ENCODE data around the gene KHDC1.
A peak's percentile ranks its signal among the peaks of the same experiment; 100 is the strongest.
"Not testable (repeated sequence)": the region's sequence is repeated elsewhere in the genome, so short reads cannot be mapped to it uniquely, and the experiment has no call there.

The KHDC1 gene

DNA sequence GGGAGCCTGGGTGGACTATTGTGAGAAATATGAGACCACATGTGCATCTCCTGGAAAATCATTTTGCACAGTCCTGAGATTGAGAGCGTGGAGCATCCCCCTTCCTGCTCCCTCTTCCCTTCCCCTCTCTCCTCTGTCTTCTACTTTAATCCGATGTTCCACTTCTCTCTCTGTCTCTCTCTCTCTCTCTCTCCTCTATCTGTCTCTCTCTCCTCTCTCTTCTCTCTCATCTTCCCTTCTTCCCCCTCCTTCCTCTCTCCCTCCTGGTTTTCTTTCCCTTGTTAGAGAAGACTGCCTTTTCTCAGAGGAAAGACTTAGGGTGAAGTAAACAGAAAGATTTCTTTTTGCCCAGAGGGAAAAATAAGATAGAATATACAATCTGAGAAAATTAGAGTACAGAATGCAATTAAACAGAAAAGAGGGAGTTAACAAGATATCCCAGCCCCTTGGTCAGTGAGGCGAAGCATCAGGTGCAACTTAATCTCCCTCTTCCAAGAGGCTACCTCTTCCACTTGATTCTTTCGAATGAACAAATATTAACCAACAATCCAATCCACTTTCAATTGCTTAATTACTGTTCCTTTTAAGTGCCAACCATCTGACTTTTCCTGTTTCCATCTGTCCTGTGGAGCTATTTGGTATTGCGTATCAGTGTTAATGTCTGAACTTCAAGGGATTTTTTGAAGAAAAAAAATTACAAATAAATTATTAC is 14.6 kb downstream of the KHDC1 start:
- no peak for DNase-seq (ENCODE audit: low spot score)

DNA sequence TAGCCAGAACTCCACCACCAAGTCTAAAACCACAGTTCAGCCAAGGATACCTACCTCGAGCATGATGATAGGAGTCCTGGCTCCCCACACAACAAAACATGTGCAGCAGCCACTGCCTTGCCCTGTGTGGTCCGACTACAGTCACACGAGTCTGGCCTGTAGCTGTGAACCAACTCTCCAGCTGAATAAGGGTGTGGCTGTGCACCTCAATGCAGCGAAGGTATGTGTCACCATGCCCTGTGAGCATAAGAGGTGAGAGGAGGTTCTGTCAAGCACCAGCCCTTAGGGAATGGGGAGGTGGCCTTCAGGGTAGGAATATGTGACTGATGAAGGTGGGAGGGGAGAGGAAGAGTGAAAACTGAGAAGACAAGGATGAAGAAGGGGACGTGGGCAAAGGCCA is 21.0 kb downstream of the KHDC1 start:
- no peak for DNase-seq (ENCODE audit: low spot score)

DNA sequence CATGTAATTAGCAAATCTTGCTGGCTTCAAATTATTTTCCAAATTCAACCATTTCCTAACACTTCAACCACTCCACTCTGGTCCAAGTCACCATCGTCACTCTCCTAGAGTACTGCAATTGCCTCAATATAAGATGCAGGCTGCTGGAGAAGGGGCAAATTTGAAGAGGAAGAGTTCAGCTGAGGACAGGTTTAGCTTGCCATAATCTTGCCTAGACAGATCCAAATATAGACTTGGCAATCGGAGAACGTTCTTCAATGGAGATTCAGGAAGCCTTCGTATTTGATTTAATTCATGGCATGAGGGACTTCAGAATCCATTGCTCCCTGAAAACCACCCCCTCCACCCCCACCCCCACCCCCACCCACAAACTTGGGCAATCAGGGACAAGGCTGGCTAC is 22.3 kb downstream of the KHDC1 start:
- no peak for DNase-seq (ENCODE audit: low spot score)

DNA sequence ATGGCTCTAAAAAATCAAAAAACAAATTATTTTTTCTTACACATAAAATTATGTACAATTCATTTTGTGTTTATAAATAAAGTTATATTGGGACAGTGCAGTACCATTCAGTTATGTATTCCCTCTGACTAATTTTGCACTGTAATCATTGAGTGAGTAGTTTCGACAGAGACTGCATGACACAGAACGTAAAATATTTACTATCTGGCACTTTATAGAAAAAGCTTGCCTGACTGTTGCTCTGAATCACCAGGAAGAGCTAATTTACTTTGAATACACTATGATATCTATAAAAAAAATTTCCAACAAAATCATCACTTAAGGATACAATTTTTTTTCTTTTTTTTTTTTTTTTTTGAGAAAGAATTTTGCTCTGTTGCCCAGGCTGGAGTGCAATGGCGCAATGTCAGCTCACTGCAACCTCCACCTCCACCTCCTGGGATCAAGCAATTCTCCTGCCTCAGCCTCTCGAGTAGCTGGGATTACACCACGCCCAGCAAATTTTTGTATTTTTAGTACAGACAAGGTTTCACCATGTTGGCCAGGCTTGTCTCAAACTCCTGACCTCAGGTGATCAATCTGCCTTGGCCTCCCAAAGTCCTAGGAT is 26.7 kb downstream of the KHDC1 start:
- DNase-seq (ENCODE audit: low spot score) = peak; percentile 82

DNA sequence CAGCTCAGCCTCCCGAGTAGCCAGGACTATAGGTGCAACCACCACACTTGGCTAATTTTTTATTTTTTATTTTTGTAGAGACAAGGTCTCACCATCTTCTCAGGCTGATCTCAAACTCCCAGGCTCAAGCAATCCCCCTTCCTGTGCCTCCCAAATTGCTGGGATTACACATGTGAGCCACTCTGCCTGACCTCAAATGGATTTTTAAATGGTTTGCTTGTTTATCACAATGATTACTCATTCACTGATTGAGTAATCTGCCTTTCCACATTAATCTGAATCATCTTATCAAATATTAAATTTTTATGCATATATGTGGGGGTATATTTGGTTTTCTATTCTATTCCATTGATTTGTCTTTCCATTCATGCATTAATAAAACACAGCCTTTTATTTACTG is 28.3 kb downstream of the KHDC1 start:
- DNase-seq (ENCODE audit: low spot score) = peak; percentile 55

DNA sequence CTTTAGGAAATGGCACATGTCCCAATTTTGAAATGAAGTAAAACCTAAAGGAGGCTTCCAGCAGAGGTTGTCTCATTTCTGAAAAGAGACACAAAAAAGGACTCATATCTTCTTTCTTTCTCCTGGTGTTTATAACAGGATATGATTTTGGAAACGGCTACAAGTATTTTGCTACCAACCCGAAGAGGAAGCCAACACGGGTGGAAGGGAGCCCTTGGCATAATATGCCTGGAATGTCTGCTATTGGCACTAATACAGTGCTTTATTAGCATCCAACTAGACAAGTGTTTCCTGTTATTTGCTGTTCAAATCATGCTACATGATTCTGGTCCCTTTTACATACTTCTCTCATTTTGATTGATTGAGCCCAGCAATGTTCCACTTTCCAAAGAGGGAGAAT is 29.0 kb downstream of the KHDC1 start:
- DNase-seq (ENCODE audit: low spot score) = not testable (repeated sequence)

DNA sequence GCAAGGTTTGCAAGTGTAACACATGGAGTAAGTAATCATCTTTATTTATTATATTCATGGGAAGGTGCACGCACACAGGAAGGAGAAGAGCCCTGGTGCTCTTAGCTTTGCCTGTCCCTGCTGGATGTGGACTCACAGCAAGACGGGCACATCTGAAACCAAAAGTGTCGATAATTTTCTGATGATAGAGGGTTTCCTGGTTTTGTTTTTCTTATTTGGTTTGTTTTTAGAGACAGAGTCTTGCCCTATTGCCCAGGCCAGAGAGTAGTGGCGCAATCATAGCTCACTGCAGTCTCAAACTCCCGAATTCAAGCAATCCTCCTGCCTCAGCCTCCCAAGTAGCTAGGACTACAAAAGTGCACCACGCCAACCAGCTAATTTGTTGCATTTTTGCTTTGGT is 29.9 kb downstream of the KHDC1 start:
- no peak for DNase-seq (ENCODE audit: low spot score)

DNA sequence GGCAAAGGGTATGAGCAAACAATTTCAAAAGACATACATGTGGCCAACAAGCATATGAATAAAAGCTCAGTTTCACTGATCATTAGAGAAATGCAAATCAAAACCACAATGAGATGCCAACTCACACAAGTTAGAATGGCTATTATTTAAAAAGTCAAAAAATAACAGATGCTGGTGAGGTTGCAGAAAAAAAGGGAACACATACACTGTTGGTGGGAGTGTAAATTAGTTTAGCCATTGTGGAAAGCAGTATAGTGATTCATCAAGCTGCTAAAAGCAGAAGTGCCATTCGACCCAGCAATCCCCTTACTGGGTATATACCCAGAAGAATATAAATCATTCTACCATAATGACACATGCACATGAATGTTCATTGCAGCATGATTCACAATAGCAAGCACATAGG is 31.0 kb downstream of the KHDC1 start:
- DNase-seq (ENCODE audit: low spot score) = no peak

DNA sequence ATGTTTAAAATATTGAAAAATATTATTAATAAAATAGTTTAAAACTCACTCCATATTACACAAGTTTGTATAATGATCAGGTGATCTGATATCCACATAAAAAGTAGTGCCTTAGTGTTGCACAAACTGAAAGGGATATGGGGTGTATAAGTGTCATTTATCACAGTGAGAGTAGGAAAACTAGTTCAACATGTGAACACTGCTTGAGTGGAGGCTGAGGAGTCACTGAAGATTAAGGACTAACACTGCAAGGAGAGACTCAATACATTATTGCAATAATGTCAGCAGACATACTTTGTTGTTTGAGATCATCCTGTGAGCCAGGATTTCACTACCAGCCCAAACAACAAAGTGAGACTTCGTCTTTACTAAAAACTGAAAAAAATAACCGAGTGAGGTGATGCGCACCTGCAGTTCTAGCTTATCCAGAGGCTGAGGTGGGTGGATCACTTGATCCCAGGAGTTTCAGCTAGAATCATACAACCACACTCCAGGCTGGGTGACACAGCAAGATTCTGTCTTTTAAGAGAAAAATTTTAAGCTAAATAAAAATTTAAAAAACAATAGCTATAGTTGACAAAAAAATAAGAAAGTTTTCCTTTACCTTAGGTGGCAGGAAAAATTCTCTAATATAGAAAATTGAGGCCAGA is 35.3 kb downstream of the KHDC1 start:
- DNase-seq (ENCODE audit: low spot score) = no peak

DNA sequence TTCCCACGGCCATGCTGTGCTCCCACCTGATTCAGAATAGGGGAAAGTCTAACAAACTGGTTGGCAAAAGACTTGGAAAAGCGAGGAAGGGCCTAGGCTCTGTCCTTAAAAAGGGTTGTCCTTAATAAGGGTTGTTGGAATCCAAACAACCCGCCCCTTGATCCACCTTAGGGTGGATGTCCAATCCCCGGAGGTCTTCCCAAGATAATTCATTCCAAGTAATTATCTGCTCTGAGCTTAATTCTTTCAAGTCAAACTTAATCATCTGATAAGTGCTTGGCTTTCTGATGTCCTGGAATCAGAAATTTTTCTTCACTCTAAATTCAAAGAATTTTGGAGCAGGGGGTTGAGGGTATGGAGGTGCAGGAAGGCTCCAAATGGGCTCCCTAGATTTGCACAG is 37.6 kb downstream of the KHDC1 start, which contains the start of gene KHDC1L:
KHDC1L (minus strand) TSS at position 101 of the 400 bp plus-strand sequence; CDS start at position 13, 88 bp downstream.
- DNase-seq (ENCODE audit: low spot score) = no peak

DNA sequence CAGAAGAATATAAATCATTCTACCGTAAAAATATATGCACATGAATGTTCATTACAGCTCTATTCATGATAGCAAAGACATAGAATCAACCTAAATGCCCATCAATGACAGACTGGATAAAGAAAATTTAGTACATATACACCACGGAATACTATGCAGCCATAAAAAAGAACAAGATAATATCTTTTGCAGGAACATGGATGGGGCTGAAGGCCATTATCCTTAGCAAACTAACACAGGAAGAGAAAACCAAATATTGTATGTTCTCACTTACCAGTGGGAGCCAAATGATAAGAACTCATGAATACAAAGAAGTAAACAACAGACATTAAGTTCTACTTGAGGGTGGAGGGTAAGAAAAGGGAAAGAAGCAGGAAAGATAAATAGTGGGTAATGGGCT is 46.1 kb downstream of the KHDC1 start:
- DNase-seq (ENCODE audit: low spot score) = no peak

DNA sequence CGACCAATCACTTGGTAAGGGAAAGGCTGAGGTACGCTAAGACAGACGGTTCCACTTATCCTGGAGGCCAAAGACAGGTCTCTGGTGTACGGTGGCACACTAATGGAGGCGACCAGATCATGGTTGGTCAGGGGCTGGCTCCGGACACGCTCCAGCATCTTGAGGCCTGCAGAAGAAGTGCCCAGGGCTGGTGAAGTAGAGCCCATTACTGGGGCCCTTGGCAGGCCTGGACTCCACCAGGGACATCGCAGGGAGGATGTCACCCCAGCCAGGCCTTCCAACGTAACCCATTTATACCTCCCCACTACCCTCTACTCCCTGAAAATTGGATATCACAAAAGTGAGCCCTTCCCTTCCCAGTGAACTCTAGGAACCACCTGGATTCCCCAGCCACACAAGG is 53.9 kb downstream of the KHDC1 start:
- no peak for DNase-seq (ENCODE audit: low spot score)

DNA sequence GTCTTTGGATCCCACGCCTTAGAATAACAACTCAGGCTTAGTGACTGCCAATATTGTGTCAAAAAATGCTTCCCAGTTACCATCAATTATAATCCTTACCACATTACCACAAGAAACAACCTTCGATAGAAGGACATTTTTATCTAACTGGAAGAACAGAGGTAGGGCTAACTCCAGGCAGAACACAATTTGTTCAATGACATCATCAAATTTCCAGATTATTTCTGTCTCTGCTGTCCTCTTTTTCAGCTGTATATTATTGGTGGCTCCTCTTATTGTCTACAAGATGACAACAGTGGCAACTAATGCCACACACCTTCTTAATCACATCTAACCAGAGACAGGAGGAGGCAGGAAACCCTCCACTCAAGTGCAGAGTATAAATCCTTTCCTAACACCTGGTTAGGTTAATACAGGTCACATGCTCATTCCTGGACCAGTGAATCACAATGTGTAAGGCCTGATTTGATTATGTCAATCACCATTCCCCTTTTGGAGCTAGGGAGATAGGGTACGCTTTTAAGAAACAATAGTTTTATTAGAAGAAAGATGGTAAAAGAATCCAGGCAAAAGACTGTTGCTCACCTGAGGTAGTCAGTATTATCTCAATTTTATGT is 55.7 kb downstream of the KHDC1 start:
- DNase-seq (ENCODE audit: low spot score) = no peak

DNA sequence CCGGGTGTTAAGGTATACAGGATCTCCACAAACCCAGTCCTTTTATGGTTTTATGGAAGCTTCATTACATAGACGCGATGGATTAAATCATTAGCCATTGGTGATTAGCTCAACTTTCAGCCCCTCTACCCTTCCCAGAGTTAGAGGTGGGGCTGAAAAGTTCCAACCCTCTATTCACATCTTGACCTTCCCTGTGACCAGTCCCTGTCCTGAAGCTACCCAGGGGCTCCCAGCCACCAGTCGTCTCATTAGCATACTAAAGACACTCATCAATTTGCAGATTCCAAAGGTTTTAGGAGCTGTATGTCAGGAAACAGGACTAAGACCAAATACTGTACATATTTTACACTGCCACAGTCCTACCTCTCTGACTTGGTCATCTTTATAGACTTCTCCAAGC is 58.7 kb downstream of the KHDC1 start:
- no peak for DNase-seq (ENCODE audit: low spot score)

DNA sequence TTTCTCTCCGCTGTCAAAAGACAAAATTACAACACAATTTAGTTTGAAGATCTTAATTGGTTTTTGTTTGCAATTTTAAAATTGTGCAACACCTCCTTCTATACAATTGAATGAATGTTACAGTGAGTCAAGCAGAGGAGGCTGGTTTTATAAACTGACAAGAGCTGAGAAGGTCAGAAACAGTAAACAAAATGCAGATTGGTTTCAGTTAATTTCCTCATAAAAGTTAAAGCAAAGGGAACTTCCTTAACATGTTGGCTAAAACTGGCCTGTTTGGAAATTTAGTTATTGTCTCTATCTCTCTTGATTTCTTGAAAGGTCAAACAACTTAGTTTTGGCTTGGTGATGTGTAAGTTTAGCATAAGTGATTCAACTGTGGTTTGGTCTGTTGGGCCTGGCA is 59.9 kb downstream of the KHDC1 start:
- DNase-seq (ENCODE audit: low spot score) = no peak

DNA sequence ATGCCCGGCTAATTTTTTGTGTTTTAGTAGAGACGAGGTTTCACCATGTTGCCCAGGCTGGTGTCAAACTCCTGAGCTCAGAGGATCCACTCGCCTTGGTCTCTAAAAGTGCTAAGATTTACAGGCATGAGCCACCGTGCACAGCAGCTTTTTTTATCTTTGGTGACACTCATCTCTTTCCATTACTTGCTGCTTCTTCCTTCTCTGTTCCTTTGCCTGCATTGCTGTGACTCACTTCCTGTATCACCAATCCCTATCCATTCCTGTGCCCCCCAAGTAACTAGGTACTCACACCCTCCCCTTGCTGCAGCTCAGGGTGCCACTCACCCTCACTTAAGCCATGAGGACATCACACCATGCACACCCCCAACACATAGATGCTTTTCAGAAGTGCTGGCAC is 62.3 kb downstream of the KHDC1 start:
- peak; percentile 15 for DNase-seq (ENCODE audit: low spot score)

DNA sequence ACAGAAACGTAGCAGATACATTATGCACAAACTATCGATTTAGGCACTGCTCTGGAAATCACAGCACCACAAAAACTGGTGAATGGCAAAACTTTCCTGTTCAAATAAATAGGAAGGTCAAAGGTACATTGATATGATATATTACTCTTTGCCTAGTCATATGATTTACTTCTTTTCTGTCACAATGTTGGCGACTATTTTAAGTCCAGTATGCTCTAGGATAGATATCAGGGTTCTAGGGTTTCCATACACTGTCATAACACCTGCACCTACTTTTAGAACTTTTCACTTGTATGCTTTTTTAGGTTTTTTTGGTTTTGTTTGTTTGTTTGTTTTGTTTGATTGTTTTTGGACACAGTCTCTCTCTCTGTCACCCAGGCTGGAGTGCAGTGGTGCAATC is 62.7 kb downstream of the KHDC1 start:
- no peak for DNase-seq (ENCODE audit: low spot score)

DNA sequence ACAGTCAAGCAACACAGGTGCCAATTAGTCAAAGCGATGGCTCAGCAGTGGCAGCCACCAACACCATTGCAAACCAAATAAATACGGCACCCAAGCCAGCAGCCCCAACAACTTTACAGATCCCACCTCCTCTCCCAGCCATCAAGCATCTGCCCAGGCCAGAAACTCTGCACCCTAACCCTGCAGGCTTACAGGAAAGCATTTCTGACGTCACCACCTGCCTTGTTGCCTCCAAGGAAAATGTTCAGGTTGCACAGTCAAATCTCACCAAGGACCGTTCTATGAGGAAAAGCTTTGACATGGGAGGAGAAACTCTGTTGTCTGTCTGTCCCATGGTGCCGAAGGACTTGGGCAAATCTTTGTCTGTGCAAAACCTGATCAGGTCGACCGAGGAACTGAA is 68.3 kb downstream of the KHDC1 start:
- no peak for DNase-seq (ENCODE audit: low spot score)

DNA sequence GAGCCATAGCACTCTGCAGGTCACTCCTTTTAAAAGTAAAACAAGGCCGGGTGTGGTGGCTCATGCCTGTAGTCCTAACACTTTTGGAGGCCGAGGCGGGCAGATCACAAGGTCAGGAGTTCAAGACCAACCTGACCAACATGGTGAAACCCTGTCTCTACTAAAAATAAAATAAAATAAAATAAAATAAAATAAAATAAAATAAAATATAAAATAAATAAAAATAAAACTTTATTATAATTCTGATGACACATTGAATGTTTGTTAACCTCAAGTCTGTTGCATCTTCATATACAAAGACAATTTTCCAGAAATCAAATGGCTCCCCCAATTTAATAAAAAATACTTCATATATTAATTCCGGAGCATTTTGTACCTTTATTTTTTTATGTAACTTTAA is 69.7 kb downstream of the KHDC1 start:
- not testable (repeated sequence) for DNase-seq (ENCODE audit: low spot score)
